ENCODE results near the gene RBM34.
"Not testable (repeated sequence)": the region's sequence is repeated elsewhere in the genome, so short reads cannot be mapped to it uniquely, and the experiment has no call there.

RBM34 gene

GRCh38 chr1:235160383-235160956, 580 bp downstream of the RBM34 start:
- Mint-ChIP-seq H3K27me3 (no peaks in the 10 kb centered on the region), H3K36me3 (peaks cover 3% of the 10 kb centered on the region), H3K4me3 (peak overlapping the region; percentile 100), H3K27ac (peak overlapping the region; percentile 97), H3K4me1 (peaks cover 21% of the 10 kb centered on the region), H3K9me3 (no peaks in the 10 kb centered on the region)

GRCh38 chr1:235159930-235160329, 1.1 kb downstream of the RBM34 start:
- peaks cover 23% of the 10 kb centered on the region for H3K4me1 Mint-ChIP-seq
- not testable (repeated sequence) for H3K27me3 Mint-ChIP-seq, H3K36me3 Mint-ChIP-seq, H3K9me3 Mint-ChIP-seq, H3K27ac Mint-ChIP-seq
- peak overlapping the region; percentile 100 for H3K4me3 Mint-ChIP-seq

GRCh38 chr1:235159284-235159683, 1.8 kb downstream of the RBM34 start:
- not testable (repeated sequence) for H3K36me3 Mint-ChIP-seq, H3K27ac Mint-ChIP-seq, H3K9me3 Mint-ChIP-seq, H3K27me3 Mint-ChIP-seq
- Mint-ChIP-seq H3K4me3 (peak overlapping the region; percentile 100), H3K4me1 (peaks cover 29% of the 10 kb centered on the region)

GRCh38 chr1:235158680-235159079, 2.4 kb downstream of the RBM34 start:
- no peak overlapping the region for H3K27ac Mint-ChIP-seq
- no peaks in the 10 kb centered on the region for H3K9me3 Mint-ChIP-seq
- peaks cover 8% of the 10 kb centered on the region for H3K36me3 Mint-ChIP-seq
- no peaks in the 10 kb centered on the region for H3K27me3 Mint-ChIP-seq
- H3K4me3 Mint-ChIP-seq: peak overlapping the region; percentile 66
- H3K4me1 Mint-ChIP-seq: peaks cover 32% of the 10 kb centered on the region

- H3K27me3 Mint-ChIP-seq: no peaks in the 10 kb centered on the region
- H3K9me3 Mint-ChIP-seq: no peaks in the 10 kb centered on the region
- H3K4me3 Mint-ChIP-seq: no peak overlapping the region
- peaks cover 32% of the 10 kb centered on the region for H3K4me1 Mint-ChIP-seq
- no peak overlapping the region for H3K27ac Mint-ChIP-seq
- peaks cover 9% of the 10 kb centered on the region for H3K36me3 Mint-ChIP-seq
Measured at GRCh38 chr1:235157150-235157549, 3.9 kb downstream of the RBM34 start.

GRCh38 chr1:235156740-235157139, 4.3 kb downstream of the RBM34 start:
- Mint-ChIP-seq H3K9me3 (no peaks in the 10 kb centered on the region), H3K27ac (no peak overlapping the region), H3K27me3 (no peaks in the 10 kb centered on the region), H3K36me3 (peaks cover 9% of the 10 kb centered on the region), H3K4me3 (no peak overlapping the region), H3K4me1 (peaks cover 29% of the 10 kb centered on the region)

- H3K27me3 Mint-ChIP-seq: no peaks in the 10 kb centered on the region
- no peak overlapping the region for H3K27ac Mint-ChIP-seq
- H3K4me1 Mint-ChIP-seq: peaks cover 29% of the 10 kb centered on the region
- no peak overlapping the region for H3K4me3 Mint-ChIP-seq
- peaks cover 12% of the 10 kb centered on the region for H3K36me3 Mint-ChIP-seq
- no peaks in the 10 kb centered on the region for H3K9me3 Mint-ChIP-seq
Measured at GRCh38 chr1:235156265-235156664, 4.8 kb downstream of the RBM34 start.

GRCh38 chr1:235152235-235152634, 8.8 kb downstream of the RBM34 start:
- no peak overlapping the region for H3K27ac Mint-ChIP-seq
- H3K27me3 Mint-ChIP-seq: no peaks in the 10 kb centered on the region
- H3K36me3 Mint-ChIP-seq: peaks cover 23% of the 10 kb centered on the region
- no peaks in the 10 kb centered on the region for H3K9me3 Mint-ChIP-seq
- no peak overlapping the region for H3K4me3 Mint-ChIP-seq
- H3K4me1 Mint-ChIP-seq: peaks cover 31% of the 10 kb centered on the region

- Mint-ChIP-seq H3K27ac (peak overlapping the region; percentile 46), H3K4me1 (peaks cover 38% of the 10 kb centered on the region)
Measured at GRCh38 chr1:235151033-235151432, 10.0 kb downstream of the RBM34 start.

GRCh38 chr1:235149824-235150223, 11.2 kb downstream of the RBM34 start:
- no peaks in the 10 kb centered on the region for H3K9me3 Mint-ChIP-seq
- peaks cover 22% of the 10 kb centered on the region for H3K36me3 Mint-ChIP-seq
- H3K4me3 Mint-ChIP-seq: no peak overlapping the region
- no peak overlapping the region for H3K27ac Mint-ChIP-seq
- peaks cover 37% of the 10 kb centered on the region for H3K4me1 Mint-ChIP-seq
- H3K27me3 Mint-ChIP-seq: no peaks in the 10 kb centered on the region

More at GRCh38 chr1:235151033-235151432, 10.0 kb downstream of the RBM34 start:
- Mint-ChIP-seq H3K36me3 (peaks cover 23% of the 10 kb centered on the region), H3K27me3 (no peaks in the 10 kb centered on the region), H3K9me3 (no peaks in the 10 kb centered on the region), H3K4me3 (no peak overlapping the region)

- no peaks in the 10 kb centered on the region for H3K27me3 Mint-ChIP-seq
- no peaks in the 10 kb centered on the region for H3K9me3 Mint-ChIP-seq
- no peak overlapping the region for H3K4me3 Mint-ChIP-seq
- peaks cover 35% of the 10 kb centered on the region for H3K4me1 Mint-ChIP-seq
- H3K27ac Mint-ChIP-seq: no peak overlapping the region
- peaks cover 17% of the 10 kb centered on the region for H3K36me3 Mint-ChIP-seq
Measured at GRCh38 chr1:235147269-235147668, 13.8 kb downstream of the RBM34 start.

- H3K4me3 Mint-ChIP-seq: no peak overlapping the region
- H3K27me3 Mint-ChIP-seq: no peaks in the 10 kb centered on the region
- H3K9me3 Mint-ChIP-seq: no peaks in the 10 kb centered on the region
- no peak overlapping the region for H3K27ac Mint-ChIP-seq
- peaks cover 25% of the 10 kb centered on the region for H3K4me1 Mint-ChIP-seq
- peaks cover 8% of the 10 kb centered on the region for H3K36me3 Mint-ChIP-seq
Measured at GRCh38 chr1:235145639-235146038, 15.4 kb downstream of the RBM34 start.

GRCh38 chr1:235142991-235143390, 18.1 kb downstream of the RBM34 start:
- H3K36me3 Mint-ChIP-seq: peaks cover 8% of the 10 kb centered on the region
- peaks cover 35% of the 10 kb centered on the region for H3K4me1 Mint-ChIP-seq
- H3K9me3 Mint-ChIP-seq: no peaks in the 10 kb centered on the region
- no peak overlapping the region for H3K4me3 Mint-ChIP-seq
- H3K27me3 Mint-ChIP-seq: no peaks in the 10 kb centered on the region
- H3K27ac Mint-ChIP-seq: no peak overlapping the region

GRCh38 chr1:235139315-235139714, 21.7 kb downstream of the RBM34 start:
- peaks cover 15% of the 10 kb centered on the region for H3K36me3 Mint-ChIP-seq
- H3K9me3 Mint-ChIP-seq: no peaks in the 10 kb centered on the region
- peaks cover 24% of the 10 kb centered on the region for H3K4me1 Mint-ChIP-seq
- no peaks in the 10 kb centered on the region for H3K27me3 Mint-ChIP-seq
- H3K27ac Mint-ChIP-seq: peak overlapping the region; percentile 95
- H3K4me3 Mint-ChIP-seq: no peak overlapping the region

GRCh38 chr1:235138821-235139220, 22.2 kb downstream of the RBM34 start:
- no peaks in the 10 kb centered on the region for H3K9me3 Mint-ChIP-seq
- no peak overlapping the region for H3K4me3 Mint-ChIP-seq
- peak overlapping the region; percentile 95 for H3K27ac Mint-ChIP-seq
- peaks cover 15% of the 10 kb centered on the region for H3K36me3 Mint-ChIP-seq
- no peaks in the 10 kb centered on the region for H3K27me3 Mint-ChIP-seq
- peaks cover 20% of the 10 kb centered on the region for H3K4me1 Mint-ChIP-seq

- Mint-ChIP-seq H3K27ac (peak overlapping the region; percentile 81), H3K36me3 (peaks cover 18% of the 10 kb centered on the region), H3K9me3 (no peaks in the 10 kb centered on the region), H3K4me3 (no peak overlapping the region), H3K4me1 (peaks cover 16% of the 10 kb centered on the region), H3K27me3 (no peaks in the 10 kb centered on the region)
Measured at GRCh38 chr1:235136111-235136510, 24.9 kb downstream of the RBM34 start.

GRCh38 chr1:235134171-235134570, 26.9 kb downstream of the RBM34 start:
- Mint-ChIP-seq H3K27me3 (no peaks in the 10 kb centered on the region), H3K4me1 (peaks cover 10% of the 10 kb centered on the region), H3K36me3 (peaks cover 18% of the 10 kb centered on the region), H3K27ac (no peak overlapping the region), H3K4me3 (no peak overlapping the region), H3K9me3 (no peaks in the 10 kb centered on the region)

All from activated naive CD4-positive, alpha-beta T cell treated with anti-CD3 and anti-CD28 coated beads, Interleukin-2, amount 50 U/mL, for 24 hours (primary cell).